GM19452 (cell line): ENCODE data around the gene TIMM23.

Source experiments
- ATAC-seq: cut with Tn5 transposase; IDR thresholded peaks from one replicate; pipeline ENCODE4 v1.9.1; 2021; ENCODE audit not compliant: unreplicated experiment

TIMM23 gene

DNA sequence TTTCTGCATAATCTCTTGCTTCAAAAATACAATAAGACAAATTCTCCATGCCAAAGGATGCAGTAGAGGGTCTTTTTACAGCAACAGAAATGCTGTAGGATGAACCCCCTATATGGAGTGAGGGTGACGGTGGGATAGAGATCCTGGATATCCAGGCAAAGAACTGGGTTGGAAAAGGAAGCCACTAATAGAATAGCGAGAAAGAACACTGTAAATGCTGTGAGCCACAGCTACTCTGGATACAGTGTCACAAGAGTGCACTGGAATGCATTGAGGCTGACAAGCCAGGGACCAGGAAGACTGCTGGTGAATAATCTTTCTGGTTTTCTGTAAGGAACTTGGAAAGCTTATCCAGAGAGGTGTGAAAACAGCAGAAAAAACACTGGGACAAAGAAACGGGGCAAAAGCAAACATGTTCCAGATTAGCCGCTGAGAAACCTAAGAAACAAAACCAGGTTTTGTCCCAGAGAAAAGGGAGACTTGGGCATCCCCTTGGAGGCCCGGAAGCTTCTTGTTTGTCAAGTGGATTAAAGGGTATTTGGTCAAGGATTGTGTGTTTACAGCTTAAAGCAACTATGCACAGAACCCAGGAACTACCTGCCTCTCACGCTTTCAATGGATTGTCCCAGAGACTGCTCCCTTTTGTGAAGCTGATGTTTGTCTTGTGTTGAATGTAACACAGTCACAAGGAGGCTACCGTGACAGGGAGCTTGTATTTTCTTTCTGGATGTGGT is 79.9 kb downstream of the TIMM23 start:
- ATAC-seq: no peak

DNA sequence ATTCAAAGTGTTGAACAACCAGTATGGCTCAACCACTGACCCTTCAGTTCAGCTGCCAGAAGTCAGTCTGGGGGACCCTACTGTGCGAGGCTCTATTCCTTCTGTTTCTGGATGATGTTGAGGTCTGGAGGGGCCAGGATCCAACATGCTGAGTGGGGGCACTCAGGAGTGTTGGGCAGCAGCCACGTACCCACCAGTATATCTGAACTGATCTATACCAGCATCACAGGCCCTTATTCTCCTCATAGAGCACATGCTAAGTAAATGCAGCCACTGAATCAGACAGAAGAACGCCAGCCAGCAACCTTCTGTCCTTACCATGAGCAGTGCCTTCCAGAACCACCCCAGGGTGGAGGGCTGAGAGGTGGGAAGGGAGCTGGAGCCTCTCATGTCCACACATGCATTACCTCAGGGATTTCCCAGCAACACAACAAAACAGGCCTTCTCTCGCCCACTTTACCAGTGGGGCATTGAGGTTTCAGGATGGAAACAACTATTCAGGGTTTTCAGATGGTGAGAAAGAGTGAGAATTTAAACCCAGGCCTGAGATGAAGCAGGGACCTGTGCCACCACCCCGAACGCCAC is 80.6 kb downstream of the TIMM23 start:
- ATAC-seq: no peak
